GM18520 (cell line): Measurements from ENCODE around the gene LIX1L.
A peak's percentile ranks its signal among the peaks of the same experiment; 100 is the strongest.
"Not testable (repeated sequence)": the region's sequence is repeated elsewhere in the genome, so short reads cannot be mapped to it uniquely, and the experiment has no call there.

Experiments
- ATAC-seq: cut with Tn5 transposase; IDR thresholded peaks from one replicate; pipeline ENCODE4 v1.9.1; 2021; ENCODE audit not compliant: unreplicated experiment

Gene LIX1L

GRCh38 chr1:145937436-145937835 is 20.4 kb downstream of the LIX1L start:
- no peak for ATAC-seq

GRCh38 chr1:145936247-145936646 is 21.6 kb downstream of the LIX1L start:
- ATAC-seq: no peak

GRCh38 chr1:145935708-145936107 is 22.1 kb downstream of the LIX1L start:
- no peak for ATAC-seq

- not testable (repeated sequence) for ATAC-seq
These were observed 25.3 kb downstream of the LIX1L start for GRCh38 chr1:145932522-145933009.

- no peak for ATAC-seq
These were observed 29.7 kb downstream of the LIX1L start for GRCh38 chr1:145927916-145928643.

- peak; percentile 98 for ATAC-seq
These were observed 30.5 kb downstream of the LIX1L start, which contains the start of gene RBM8A for GRCh38 chr1:145927063-145927886. TSS of gene RBM8A (minus strand) at chr1:145927484. CDS start at chr1:145927426, 58 bp downstream.

- no peak for ATAC-seq
These were observed 31.1 kb downstream of the LIX1L start for GRCh38 chr1:145926686-145927062.

- no peak for ATAC-seq
These were observed 35.6 kb downstream of the LIX1L start for GRCh38 chr1:145922266-145922665.

- not testable (repeated sequence) for ATAC-seq
These were observed 37.5 kb downstream of the LIX1L start for GRCh38 chr1:145920297-145920696.

GRCh38 chr1:145918992-145919939 is 38.6 kb downstream of the LIX1L start:
- ATAC-seq: peak; percentile 68

- peak; percentile 73 for ATAC-seq
These were observed 39.4 kb downstream of the LIX1L start, which contains the start of gene PEX11B for GRCh38 chr1:145918144-145918991. TSS of gene PEX11B (minus strand) at chr1:145918717. CDS start at chr1:145918688, 29 bp downstream.

GRCh38 chr1:145917595-145917994 is 40.2 kb downstream of the LIX1L start:
- no peak for ATAC-seq

GRCh38 chr1:145916745-145917144 is 41.1 kb downstream of the LIX1L start:
- no peak for ATAC-seq

- ATAC-seq: no peak
These were observed 45.6 kb downstream of the LIX1L start for GRCh38 chr1:145912128-145912641.

GRCh38 chr1:145908653-145909052 is 49.2 kb downstream of the LIX1L start:
- ATAC-seq: no peak

- ATAC-seq: no peak
These were observed 50.7 kb downstream of the LIX1L start for GRCh38 chr1:145906954-145907753.

GRCh38 chr1:145901312-145902021 is 56.4 kb downstream of the LIX1L start:
- no peak for ATAC-seq

- no peak for ATAC-seq
These were observed 59.1 kb downstream of the LIX1L start for GRCh38 chr1:145898756-145899155.
